GM19238 (cell line): ENCODE results near the gene AKAP13.
"Not testable (repeated sequence)": the region's sequence is repeated elsewhere in the genome, so short reads cannot be mapped to it uniquely, and the experiment has no call there.

Experiments
- DNase-seq: peaks from one replicate; pipeline ENCODE4 v3.0.0; 2011; ENCODE audit warnings: low spot score; ENCODE audit not compliant: insufficient read length

AKAP13 gene

DNA sequence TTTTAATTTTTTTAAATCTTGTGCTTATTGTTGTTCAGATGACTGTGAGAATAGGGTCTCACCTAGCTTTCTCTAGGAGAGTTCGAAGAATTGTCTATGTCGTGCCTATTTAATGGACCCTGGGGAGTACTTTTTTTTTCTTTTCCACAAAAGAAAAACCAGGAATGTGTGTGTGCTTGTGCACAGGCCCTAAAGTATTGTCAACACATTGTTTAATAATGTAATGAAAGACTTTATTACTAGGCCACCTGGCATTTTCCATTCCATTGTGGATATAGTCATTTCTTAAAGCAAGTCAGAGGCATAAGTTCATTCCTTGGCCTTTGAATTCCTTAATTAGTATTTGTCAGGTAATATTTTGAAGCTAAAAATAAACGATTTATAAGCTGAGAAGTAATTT is 278.4 kb downstream of the AKAP13 start:
- no peak for DNase-seq

DNA sequence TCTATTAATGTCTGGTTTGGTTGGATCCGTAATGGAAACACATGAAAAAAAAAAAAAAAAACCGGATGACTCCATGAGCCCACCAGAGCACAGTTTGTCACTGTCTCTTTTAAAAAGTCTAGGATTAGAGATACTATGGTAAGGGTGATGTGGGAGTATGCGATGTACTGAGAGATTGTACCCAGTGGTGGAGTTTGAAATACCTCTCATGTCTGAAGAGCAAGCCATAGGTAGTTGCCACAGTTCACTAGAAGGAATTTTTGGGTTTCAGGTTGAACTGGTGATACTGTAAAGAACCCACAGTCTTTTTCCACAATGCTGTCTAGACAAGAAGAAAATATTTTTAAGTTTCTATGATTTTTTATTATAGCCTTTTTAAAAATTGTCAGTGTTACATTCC is 281.5 kb downstream of the AKAP13 start:
- no peak for DNase-seq

DNA sequence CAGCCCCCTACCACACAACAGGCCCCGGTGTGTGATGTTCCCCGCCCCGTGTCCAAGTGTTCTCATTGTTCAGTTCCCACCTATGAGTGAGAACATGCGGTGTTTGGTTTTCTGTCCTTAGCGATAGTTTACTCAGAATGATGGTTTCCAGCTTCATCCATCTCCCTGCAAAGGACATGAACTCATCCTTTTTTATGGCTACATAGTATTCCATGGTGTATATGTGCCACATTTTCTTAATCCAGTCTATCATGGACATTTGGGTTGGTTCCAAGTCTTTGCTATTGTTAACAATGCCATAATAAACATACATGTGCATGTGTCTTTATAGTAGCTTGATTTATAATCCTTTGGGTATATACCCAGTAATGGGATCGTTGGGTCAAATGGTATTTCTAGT is 285.3 kb downstream of the AKAP13 start:
- not testable (repeated sequence) for DNase-seq

DNA sequence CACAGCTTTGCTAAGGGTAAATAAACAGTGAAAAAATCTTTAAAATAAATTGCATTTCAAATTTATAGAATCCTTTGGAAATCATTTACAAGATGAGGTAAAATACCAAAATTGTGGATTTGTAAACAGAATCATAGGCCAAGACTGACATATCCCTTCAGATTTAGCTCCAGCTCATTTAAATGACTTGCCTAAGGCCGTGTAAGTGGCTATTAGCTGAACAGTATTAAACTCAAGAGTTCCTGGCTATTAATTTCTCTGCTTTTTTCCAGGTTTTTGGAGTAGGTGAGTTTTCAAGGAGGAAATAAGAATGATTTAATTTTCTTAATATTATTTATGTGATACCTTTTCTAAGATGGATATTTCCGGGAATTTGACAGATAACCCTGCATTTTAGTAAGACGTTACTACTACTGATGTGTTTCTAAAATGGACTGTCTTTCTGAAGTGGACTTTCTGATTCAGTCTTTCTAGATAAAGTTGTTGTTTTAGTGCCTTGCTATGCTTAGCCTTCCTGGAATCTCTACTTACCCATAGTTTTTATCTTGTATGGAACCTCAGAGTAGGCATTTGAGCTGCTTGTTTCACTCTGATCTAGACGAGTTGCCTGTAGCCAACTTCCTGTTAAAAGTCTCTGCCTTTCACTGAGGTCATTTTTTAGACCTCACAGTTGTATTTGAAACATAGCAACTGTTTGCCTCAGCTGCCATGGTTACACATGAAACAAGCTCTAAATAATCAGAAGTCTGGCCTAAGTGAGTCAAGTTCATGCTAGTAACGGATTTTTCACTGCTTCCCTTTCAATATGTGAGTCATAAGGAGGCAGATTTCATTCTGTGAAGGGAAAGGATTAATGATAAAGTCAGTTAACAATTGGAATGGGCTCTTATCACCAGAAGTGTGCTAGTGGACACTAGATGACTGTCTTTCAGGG is 287.4 kb downstream of the AKAP13 start:
- DNase-seq: no peak

DNA sequence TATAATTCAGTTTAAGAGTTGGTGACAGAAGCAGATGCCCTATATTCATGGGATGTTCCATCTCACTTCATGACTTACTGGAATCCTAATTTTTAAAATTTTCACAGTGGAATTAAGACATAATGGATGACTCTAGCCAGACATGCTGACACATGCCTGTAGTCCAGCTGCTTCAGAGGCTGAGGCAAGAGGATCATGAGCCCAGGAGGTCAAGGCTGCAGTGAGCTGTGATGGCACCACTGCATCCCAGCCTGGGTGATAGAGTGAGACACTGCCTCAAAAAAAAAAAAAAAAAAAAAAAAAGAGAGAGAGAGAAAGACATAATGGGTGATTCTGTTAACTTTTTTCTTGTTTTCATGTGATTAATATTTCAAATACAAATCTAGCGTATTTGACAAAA is 290.8 kb downstream of the AKAP13 start:
- DNase-seq: no peak

DNA sequence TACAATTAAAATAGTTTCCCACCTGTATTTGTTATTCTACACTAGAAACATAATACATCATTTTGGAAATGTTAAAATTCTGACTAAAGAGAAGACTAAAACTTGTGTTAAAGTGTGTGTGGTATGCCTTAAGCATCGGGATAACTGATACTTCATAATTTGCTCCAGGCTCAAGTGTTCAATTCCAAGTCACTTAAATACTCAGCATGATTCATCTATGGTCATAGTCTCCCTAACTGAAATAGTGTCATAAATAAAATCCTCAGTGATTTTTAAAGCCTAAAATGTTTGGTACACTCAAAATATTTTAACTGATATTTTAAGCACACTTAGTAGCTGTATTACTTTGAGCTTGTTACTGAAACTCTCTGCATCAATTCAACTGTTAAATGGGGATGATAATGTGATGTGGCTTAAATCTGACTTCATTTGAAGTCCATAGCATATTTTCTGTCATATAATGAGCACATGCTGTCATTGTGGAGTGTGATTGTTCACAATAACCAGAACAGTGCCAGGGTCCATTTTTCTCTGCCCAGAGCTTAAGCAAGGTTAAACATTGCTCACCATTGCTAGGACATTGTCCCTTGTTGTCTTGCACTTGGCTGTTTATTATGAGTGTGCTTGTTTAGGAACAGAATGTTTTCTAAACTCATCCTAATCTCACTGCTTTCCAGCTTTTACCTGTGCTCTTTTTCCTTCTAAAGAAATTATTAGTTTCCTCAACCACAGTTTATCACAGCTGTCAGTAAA is 292.1 kb downstream of the AKAP13 start:
- no peak for DNase-seq

DNA sequence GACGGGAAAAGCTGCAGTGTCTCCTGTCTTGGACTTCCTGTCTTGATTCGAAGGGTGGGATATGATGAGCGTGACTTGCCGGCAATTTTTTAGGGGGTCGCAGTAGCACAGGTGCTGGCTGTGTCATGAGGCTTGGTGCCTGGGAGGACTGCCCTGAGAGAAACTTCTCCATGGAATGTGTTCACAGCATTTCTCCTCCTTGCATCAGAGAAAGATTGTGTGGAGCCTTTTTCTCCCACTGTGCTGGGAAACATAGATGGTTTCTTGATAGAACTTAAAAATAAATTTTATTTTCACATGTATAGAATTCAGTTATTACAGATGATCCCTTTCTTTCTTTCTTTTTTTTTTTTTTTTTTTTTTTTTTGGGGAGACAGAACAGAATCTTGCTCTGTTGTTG is 292.9 kb downstream of the AKAP13 start:
- DNase-seq: no peak

DNA sequence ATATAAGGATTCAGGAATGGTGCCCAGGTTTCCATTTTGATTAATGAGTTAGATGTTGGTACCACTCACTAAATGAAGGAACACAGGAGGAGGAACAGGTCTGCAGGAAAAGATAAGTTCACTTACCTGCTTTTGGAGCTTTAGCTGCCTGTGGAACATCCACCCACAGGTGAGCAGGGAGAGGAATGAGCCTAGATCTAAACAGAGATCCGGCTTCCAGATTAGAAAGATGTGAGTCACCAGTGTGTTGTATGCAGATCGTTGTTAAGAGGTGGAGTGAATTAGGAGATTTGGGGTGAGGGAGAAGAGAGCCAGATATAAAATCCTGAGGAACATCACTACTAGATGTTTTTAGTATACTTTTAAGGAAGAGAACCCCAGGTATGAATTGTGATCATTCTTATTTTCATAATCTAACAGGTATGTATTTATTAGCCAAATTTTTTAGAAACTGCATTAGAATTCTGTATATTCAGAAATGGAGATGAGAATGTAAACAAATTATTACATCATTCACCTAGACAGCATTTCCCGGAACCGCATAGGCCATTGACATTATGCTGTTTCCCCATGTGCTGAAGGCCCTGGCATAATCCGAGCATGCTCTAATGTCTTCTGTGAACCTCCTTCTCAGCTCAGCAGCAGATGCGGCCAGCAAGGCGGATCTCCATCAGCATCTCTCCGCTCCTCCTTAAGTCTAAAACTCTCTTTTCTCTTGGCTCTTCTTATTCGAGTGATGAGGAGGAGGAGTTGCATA is 296.1 kb downstream of the AKAP13 start:
- DNase-seq: no peak

DNA sequence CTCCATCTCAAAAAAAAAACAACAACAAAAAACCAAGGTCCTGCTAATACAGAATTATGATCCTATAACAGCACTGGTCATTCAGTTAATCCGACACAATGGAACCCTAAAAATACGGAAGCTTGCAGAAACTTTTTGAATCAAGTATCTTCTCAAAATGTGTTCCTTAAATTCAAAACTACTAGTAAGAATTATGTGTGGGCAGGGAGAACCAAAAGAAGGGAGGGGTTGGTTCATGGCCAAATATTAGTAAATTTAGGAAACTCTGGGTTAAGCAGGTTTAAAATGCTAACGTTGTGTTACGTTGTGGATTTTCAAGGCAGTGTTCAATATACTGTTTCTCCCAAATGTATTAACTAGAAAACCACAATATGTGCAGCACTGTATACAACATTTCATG is 298.8 kb downstream of the AKAP13 start:
- no peak for DNase-seq

DNA sequence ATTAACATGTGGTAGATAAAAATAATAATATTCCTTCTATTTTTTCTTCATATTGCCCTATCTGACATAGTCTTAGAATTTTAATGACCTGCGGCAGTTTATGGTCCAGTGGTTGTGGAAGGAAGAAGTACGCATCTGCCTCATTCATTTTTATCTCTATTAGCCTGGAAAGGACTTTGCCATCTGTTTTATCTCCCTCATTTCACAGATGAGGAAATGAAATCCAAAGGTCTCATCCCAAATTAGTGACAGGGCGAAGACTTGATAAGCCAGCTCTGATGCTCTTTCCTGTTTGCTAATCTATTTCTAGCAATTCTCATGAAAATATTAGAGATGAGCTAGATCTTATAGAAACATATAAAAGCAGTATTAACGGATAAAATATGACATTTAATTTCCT is 301.0 kb downstream of the AKAP13 start:
- DNase-seq: no peak

DNA sequence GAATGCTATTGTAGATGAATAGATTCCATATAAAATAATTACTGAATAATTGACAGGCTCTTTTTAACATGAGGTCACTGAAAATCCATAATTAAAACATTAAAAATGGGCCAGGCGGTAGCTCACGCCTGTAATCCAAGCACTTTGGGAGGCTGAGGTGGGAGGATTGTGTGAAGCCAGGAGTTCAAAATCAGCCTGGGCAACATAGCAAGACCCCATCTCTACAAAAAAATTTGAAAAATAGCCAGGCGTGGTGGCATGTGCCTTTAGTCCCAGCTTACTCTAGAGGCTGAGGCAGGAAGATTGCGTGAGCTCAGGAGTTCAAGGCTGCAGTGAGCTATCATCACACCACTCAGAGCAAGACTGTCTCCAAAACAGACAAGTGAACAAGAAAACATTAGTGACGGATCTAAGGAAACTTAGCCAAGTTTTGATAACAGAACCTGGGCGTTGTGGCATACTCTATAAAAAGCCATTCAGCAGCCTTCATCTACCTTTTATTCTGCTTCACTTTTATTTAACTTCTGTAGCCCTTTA is 303.8 kb downstream of the AKAP13 start:
- no peak for DNase-seq

DNA sequence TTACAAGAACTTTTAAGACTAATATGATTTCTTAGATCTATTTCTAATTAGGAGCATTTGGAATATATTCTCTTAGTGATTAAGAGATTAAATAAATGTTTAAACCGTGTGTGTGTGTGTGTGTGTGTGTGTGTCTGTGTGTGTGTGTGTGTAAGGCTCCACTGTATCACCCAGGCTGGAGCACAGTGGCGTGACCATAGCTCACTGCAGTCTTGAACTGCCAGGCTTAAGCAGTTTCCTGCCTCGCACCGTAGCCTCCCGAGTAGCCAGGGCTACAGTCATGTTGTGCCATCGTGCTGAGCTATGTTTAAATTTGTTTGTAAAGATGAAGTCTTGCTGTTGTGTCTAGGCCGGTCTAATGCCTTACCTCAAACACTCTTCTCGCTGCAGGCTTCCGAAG is 305.0 kb downstream of the AKAP13 start:
- no peak for DNase-seq

DNA sequence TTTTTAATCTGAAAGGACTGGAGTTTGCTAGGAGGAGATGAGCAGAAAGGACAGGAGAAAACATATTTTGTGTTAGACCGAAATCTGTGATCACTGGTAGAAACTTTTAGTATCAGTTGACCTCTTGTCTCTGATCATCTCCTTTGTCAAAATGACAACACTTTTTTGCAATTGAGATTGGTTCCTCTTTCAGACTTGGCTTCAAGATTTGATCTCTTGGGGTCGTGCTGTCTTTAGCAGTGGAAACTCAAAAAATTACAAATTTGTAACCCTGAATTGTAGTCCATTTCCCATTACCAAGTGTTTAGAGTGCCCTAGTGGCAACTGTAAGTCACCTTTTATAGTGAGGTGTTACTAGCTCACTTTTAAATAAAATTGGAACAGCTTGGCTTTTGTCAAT is 306.9 kb downstream of the AKAP13 start:
- DNase-seq: no peak

DNA sequence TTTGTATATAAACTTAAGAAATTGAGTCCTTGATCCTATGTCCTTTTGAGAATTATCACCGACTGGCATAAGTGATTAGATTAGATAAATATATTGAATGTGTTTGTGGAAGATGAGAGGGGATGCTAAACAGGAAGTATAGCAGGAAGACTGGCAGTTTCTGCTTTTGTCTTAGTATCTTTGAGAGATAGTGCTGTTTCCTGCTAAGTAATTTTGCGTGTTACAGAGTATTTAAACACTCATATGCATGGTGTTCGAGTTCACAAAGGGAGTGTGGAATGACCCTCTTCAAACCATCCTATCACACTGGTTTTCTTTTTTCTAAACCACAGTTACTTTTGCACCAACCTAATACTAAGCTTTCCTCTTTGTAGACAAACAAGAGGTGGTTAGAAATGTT is 308.3 kb downstream of the AKAP13 start:
- DNase-seq: no peak

DNA sequence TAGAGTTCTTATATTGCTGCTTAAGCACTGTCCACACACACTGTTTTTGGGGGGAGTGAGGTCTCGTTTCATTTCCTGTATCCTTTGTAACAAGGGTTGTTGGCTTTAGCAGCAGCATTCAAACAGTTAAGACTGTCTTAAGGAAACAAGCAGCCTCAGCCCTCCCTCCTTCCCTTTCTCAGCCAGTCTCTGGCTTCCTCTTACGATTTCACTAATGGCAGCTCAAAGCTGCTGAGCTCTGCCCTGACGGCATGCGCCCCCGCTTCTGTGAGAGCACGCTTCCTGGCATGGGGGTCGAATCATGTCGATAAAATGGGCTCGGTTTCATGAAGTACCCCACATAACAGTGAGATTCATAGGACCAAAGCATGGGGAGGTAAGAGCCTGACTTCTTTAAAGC is 309.3 kb downstream of the AKAP13 start:
- no peak for DNase-seq

DNA sequence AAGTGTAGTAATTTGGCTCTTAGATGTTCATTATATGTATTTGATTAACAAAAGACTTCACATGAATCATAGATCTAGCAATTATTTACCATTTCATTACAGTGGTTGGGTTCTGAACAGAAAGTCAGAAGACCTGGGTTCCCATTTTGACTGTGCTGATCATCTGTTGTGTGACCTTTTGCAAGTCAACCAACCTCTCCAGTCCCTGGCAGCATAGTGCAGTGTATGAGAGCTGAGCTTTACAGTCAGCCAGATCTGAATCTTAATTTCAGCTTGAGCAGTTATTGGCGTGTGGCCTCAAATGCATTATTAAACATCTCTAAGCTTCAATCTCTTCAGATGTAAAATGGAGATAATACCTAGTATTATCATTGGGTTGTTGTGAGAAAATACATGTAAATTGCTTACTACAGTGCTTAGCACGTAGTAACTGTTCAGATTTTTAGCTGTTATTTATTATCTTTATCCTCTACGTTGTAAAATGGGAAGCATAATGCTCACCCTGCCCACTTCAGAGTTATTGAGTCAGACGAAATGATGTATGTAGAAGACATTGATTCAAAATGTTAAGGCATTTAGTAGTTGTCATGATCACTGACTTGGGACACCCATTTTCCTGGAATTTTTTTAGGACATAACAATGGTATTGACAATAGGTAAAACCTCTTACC is 310.3 kb downstream of the AKAP13 start:
- no peak for DNase-seq

DNA sequence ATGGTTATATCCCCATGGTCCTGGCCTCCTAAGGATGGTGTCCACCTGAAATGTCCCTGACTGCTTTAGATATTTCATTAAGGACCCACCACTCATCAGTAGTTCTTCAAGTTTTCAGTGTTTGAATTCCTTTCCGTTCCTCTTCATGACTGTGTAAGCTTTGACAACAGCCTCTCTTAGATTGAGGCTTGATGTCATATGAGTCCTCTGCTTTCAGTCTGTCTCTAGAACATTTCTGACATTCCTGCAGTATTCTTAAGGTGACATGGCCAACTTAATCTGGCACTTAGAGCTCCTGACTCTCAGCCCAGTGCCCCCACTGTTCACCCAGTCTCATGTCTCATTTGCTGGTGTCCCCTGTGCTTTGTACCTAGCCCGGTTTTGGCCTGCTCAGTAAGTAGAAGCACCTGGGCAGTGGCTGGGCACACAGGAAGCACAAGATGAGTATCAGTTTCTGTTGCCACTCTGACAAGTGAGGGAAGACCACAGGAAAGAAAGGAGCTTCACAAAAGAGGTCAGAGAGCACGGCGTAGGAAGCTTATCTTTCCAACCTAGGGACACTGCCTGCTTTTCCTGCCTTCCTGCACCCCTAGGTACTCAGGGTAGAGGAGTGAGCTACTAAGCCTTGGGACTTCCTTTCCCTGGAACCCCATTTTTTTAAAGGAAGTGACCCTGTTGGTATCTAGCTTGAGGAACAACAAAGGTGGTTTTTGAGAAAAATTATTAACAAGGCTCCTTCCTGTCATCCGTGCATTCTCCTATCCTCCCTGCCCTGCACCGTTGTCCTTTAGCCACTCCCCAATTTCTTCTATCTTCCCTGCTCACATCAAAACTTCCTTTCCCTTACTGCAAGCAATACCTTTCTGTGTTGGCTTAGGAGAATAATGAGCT is 311.2 kb downstream of the AKAP13 start:
- no peak for DNase-seq

DNA sequence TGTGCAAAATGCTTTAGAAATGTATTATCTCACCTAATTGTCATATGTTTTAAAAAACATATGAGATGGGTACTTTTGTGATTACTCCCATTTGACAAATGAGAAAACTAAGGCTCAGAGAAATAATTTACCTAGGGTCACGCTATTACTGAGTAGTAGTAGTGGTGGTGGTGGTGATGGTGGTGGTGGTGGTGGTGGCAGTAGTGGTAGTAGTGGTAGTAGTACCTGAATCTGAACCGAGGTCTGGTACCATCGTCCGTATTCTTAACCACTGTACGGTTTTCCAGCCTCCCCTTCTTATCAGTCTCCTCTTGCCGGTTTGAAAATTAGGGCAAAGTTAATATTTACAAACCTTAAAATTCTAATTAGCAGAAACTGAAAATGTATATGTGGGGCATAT is 311.9 kb downstream of the AKAP13 start:
- DNase-seq: no peak

DNA sequence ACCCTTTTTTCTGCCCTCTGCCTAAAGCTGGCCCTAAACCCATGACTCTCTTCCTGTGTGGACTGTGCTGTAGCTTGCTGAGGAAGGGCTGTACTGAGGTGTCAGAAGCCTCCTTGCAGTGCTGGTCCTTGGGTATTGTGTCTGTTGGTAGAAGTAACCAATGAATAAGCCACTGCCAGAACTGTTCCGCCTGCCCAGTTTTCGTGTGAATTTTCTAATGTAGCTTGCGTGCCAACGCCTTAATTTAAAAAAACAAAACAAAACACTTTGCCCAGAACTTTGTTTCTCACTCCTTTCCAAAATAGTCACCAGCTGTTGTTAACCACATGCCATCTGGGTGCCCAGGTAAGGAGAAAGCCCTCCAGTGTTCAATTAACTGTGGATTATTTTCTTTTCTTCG is 312.5 kb downstream of the AKAP13 start:
- no peak for DNase-seq

DNA sequence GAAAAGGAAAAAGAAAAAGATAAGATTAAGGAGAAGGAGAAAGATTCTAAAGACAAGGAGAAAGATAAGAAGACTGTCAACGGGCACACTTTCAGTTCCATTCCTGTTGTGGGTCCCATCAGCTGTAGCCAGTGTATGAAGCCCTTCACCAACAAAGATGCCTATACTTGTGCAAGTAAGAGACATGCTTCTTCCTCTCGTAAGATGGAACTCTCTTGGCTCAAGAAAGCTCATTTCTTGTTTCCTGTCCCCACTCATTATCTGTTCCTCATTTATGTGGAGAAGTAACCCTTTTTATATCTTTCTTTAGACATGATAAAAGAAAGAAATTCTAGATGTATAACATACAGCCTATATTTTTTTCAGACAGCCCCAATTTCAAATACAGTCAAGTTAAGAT is 312.9 kb downstream of the AKAP13 start:
- DNase-seq: no peak
